Smooth muscle cell of the brain vasculature (primary cell): ENCODE data around the gene CCDC197.

Experiments
- DNase-seq: peaks from one replicate; pipeline ENCODE4 v3.0.0-alpha.2; 2012; ENCODE audit warnings: low read depth, low spot score

The CCDC197 gene

DNA sequence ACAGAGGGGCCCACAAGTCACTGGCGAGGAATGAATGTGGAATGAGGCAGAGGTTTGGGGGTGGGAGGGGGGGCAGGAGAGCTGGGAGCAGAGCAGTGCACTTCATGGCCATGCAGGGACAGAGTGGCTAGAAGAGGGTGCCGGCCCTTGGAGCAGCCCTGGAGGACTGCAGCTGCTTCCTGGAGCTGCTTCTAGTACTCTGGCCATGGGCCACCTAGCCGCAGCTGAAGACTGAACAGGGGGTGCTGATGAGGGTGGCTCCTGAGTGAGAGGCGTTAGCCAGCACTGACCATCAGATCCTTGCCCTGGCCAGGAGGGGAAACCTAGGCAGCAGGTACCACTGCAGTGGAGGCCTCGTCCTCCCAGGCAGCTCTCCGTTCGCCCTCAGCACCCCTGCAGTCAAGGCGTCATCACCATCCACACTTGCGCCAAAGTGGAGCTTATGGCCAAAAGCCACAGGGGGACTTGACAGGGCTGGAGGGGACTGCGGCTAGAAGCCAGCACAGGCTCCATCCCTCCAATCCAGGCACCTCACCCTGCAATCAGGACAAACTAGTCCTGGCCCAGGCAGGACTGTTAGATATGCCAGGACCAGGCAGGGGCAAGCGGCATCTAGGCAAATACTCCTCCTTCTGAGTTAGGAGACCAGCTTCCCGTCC lies 45.5 kb downstream of the CCDC197 start:
- no peak for DNase-seq

GRCh38 chr14:94043111-94043755 lies 46.1 kb downstream of the CCDC197 start:
- no peak for DNase-seq

- DNase-seq, result no peak
These were observed 46.8 kb downstream of the CCDC197 start for GRCh38 chr14:94043756-94044475.

DNA sequence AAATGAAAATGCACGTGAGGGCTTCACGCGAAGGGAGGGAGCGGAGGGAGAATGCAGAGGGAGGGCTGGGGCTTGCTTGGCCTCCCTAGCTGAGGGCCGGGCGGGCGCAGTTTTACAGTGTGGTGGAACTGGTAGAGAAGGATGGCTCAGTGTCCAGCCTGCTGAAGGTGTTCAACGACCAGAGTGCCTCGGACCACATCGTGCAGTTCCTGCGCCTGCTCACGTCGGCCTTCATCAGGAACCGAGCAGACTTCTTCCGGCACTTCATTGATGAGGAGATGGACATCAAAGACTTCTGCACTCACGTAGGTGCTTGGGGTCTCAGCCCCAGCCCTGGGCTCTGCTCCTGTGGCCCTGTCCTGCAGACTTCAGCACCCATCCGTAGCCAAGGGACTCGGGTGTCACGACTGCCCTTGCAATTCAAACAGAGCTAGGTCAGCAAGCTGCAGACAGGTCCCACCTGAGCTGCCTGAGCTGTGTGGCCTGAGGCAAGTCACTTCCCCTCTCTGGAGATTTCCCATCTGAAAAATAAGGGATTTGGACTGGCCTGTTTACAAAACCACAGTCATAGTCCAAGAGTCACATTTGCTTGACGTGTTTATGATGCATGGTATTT lies 47.5 kb downstream of the CCDC197 start:
- no peak for DNase-seq

- DNase-seq, result no peak
These were observed 48.0 kb downstream of the CCDC197 start for GRCh38 chr14:94045101-94045500.

DNA sequence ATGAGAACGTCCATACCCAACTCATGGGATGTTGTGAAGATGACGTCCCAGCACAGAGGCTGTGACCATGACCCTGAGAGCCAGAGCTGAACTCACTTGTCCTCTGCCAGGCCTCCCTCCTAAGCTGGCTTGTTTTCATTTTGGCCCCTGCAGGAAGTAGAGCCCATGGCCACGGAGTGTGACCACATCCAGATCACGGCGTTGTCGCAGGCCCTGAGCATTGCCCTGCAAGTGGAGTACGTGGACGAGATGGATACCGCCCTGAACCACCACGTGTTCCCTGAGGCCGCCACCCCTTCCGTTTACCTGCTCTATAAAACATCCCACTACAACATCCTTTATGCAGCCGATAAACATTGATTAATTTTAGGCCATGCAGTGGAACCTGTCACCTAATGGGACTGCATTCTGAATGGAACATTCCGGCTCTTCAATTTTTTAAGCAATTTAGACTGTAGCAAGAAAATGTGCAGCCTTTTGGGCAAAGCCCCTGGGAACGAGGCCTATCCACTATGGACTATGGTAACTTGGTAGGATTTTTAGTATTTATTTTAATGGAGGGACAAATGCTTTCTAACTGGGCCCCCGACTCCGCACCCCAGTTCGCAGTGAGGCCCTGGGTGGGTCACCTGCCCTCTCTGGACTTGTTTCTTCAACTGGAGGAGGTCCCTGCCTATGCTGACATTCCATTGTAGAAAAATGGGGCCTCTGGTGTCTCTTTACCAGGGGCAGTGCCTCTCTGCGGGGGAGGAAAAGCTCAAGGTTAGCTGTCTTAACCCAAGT lies 48.7 kb downstream of the CCDC197 start:
- DNase-seq, result no peak

DNA sequence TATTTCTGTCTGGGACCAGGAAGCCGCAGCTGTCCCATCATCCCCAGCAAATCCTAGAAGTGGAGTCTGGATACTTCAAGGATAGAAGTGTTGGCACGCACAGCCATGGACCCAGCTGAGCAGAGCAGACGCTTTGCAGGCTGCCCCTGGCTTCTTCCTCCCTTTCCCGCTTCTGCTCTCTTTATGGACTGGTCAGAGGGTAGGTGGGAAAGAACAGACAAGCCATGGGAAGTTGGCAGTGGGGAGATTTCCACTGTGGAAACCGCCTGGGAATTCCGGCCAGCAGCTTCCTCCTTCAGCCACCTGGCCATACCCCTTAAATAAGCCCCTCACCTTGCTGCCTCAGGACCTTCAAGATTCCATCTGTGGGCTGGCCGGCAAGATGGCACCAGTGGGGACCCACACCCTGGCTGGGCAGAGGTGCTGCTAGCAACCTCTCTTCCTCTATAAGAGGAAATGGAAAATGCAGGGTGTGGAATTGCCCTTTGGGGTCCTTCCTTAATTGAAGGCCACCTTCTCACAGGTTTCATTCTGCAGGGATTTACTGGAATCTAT lies 49.7 kb downstream of the CCDC197 start:
- DNase-seq, result no peak

- no peak for DNase-seq
These were observed 50.5 kb downstream of the CCDC197 start for GRCh38 chr14:94047581-94047980.

DNA sequence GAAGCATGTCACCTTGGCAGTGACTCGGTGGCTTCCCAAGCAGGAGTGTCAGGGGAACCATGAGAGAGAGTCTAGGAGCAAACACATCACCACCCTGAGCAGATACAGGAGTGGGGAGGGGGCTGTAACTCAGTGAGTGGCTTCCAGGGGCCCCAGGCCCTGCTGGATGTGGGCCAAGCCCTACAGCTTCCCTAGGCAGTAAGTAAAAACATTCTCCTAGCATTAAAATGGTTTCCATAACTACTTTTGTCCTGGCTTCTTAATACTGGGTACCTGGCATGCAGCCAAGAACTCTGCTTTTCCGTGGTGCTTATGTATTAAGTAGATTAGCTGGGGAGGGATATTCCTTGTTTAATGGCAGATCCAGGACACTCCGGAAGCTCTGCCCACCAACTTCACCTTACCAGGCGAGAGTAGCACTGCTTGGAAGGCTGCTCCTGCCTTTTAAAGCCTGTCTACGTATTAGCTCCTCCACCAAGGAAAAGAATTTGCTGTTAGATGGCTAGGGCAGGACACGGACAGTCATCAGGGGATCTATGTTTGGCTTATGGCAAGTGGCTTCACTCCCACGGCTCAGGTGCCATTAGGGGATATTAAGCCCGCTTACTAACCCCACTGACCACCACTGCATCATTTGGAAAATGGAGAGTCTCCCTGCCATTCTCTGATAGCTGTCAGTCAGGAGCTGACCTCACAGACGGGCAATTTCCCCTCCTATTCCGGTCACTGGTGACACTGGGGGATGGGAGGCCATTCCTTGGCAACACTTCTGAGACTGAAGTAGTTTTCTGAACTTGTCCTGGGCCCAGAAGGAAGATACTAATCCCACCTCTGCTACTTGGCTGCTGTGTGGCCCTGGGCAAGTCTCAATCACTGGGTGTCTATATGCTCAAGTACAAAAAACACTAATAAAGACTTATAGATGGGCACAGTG lies 51.9 kb downstream of the CCDC197 start:
- DNase-seq, result no peak

GRCh38 chr14:94049625-94050023 lies 52.5 kb downstream of the CCDC197 start:
- no peak for DNase-seq

GRCh38 chr14:94050231-94050880 lies 53.3 kb downstream of the CCDC197 start:
- DNase-seq, result no peak

DNA sequence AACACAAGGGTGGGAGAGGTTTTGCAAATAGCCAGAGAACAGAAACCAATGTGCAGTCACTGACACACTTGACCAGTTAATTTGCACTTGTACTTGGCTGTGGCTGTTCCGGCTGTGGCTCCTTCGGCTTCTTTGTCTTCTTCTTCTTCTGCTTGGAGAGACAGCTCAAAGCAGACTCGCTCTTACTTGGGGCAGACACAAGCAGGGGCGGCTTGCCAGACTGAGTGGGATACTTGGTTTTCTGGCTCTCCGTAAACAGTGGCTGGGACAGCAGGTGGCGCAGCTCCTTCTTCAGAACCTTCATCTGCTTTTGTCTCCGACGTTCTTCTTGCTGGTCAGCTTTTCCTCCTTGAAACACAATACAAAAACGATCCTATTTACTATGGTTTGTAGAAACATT lies 54.0 kb downstream of the CCDC197 start:
- DNase-seq, result no peak

DNA sequence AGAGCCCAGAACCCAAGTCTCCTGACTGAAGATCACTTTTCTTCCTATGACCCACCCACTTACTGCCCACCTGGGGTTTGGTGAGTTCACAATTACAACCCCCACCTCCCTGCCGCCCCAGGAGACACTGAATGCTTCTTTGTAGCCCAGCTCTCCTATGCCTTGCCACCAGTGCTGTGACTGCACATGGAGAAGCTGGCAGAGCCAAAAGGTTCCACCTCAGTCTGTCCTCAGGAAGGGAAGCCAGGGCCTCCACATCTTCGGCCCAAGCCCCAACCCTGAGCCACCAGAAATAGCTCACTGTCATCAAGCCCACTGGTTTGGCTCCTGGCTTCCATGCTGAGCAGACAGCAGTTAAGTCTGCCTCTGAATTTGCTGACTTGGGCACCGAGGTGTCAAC lies 54.7 kb downstream of the CCDC197 start:
- no peak for DNase-seq

DNA sequence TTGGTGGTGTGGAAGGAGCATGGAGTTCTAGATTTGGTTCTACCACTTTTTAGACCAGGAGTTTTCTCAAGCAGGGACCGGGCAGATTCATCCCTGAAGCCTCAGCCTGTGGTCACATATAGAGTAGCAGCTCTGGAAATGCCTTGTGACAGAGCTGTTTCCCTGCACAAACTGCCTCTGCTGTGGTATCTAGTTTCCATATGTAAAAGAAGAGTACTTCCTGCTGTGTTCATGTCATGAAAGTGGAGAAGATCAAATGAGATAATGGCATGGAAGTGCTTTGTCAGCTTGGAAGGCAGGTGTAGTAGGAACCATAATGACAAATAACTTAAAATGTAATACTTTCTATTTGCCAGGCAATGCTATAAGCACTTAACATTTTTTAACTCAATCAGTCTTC lies 55.1 kb downstream of the CCDC197 start:
- no peak for DNase-seq

DNA sequence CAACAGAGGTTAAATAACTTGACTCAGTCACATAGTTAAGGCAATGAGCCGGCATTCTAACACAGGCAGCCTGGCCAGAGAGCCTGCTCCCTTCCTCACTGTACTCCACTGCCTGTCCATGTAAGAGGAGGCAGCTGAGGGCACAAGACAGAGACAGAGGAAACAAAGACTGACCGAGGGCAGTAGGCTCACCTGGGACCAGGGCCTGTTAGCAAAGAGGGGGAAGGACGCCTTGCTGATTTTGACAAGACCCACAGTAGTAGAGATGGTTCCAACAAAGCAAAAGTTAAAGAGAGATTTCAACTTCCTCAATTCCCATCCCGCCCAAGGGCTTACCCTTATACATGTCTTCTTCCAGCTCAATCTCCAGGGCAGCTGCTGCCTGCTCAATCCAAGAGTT lies 55.6 kb downstream of the CCDC197 start:
- DNase-seq, result no peak

GRCh38 chr14:94054401-94054800 lies 57.3 kb downstream of the CCDC197 start:
- no peak for DNase-seq

DNA sequence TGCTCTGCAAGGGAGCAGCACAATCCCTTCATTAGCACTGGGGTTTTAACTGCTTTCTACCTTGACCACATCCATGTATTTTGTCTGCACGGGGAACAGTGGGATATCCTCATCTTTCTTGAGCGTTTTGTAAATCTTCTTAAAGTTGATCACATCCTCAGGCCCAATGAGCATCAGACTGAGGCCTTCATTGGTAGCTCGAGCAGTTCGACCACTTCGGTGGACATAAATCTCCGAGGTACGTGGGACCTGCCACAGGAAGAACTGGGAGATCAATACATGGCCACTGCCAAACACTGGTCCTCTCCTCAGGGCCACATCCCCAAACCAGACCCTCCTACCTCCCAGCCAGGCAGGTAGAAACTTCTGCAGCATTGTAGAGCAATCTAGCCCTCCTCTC lies 57.8 kb downstream of the CCDC197 start:
- no peak for DNase-seq

DNA sequence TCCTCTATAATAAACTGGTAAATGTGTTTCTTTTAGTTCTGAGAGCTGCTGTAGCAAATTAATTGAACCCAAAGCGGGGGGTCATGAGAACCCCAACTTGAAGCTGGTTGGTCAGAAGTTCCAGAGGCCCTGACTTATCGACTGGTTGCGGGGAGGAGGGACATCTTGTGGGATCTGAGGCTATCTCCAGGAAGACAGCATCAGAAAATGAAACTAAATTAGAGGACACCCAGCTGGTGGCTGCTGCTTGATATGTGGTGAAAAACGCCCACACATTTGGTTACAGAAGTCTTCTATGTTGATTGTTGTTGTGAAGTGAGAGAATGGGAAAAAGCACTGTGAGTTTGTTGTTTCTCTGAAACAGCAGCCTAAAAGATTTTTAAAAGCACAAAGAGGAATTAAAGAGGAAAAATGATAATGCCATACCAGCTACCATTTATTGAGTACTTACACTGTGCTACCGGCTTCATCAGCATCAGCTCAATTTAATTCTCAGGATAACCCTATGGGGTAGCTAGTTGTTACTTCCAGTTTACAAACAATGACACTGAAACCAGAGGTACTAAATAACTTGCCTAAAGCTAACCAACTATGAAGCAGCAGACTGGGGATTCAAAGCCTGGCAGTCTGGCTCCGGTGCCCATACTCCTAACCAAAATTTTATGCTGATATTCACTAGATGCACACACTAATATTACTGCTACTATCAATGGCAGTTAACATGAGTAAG lies 59.6 kb downstream of the CCDC197 start:
- no peak for DNase-seq

- no peak for DNase-seq
These were observed 61.1 kb downstream of the CCDC197 start for GRCh38 chr14:94058128-94058673.
